Measurements from ENCODE around the gene CXADR.
"Not testable (repeated sequence)": the region's sequence is repeated elsewhere in the genome, so short reads cannot be mapped to it uniquely, and the experiment has no call there.

CXADR gene

GRCh38 chr21:17523007-17523451 lies 10.2 kb downstream of the CXADR start:
- TF ChIP-seq CTCF (IDR thresholded peaks at IDR 0.05) = no peak
- no peak overlapping the region for H3K27ac ChIP-seq
- H3K4me3 ChIP-seq = no peak overlapping the region
- DNase-seq (ENCODE audit: low spot score) = no peak

GRCh38 chr21:17523979-17524494 lies 11.2 kb downstream of the CXADR start:
- H3K27ac ChIP-seq; H3K4me3 ChIP-seq; DNase-seq (ENCODE audit: low spot score): not testable (repeated sequence)

DNA sequence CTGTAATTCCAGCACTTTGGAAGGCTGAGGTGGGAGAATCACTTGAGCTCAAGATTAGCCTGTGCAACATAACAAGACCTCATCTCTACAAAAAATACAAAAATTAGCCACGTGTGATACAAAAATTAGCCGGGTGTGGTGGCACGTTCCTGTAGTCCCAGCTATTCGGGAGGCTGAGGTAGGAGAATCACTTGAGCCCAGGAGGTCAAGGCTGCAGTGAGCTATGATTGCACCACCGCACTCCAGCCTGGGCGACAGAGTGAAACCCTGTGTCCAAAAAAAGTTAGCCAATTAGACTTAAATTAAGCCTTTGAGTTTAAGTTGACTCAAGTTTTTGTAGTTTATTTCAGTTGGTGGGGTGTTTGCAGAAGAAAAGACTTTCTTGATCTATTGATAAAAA lies 11.8 kb downstream of the CXADR start:
- no peak for DNase-seq (ENCODE audit: low spot score)
- no peak for TF ChIP-seq CTCF (IDR thresholded peaks at IDR 0.05)
- Histone ChIP-seq H3K4me3 (no peak overlapping the region), H3K27ac (no peak overlapping the region)

DNA sequence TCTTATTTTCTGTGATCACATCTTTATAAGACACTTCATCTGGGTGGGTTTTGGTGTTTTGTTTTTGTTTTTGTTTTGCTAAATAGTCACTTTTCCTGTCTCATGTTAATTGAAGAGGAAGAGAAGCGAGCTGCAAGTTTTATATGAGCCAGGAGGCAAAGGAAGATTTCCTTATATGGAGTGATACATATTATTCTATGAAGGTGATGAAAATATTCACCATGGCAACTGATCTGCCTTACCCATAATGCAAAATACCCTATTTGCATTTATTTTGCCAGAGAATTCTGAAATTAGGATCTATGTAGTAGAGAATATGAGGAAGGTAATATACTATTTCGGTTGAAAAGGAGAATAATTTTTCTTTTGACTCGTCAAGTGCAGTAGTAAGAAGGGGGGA lies 13.9 kb downstream of the CXADR start:
- Histone ChIP-seq H3K4me3 (no peak overlapping the region), H3K27ac (no peak overlapping the region)
- DNase-seq (ENCODE audit: low spot score) = no peak
- no peak for TF ChIP-seq CTCF (IDR thresholded peaks at IDR 0.05)

GRCh38 chr21:17527240-17527639 lies 14.4 kb downstream of the CXADR start:
- no peak for TF ChIP-seq CTCF (IDR thresholded peaks at IDR 0.05)
- Histone ChIP-seq H3K4me3 (no peak overlapping the region), H3K27ac (no peak overlapping the region)
- DNase-seq (ENCODE audit: low spot score) = no peak

DNA sequence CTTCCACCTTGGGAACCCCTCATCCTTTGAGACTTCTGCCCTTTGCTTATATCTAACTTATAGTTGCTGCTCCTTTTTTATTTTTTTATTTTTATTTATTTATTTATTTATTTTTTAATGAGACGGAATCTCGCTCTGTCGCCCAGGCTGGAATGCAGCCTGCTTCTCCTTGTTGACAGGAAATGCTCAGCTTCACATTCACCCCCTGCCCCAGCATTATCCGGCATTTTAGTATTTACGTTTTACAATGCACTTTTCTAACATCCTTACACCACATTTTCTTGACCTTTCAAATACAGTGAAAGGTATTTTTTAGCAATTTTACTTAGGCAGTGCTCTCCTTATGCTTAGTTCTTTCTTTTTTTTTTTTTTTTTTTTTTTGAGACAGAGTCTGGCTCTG lies 14.9 kb downstream of the CXADR start:
- TF ChIP-seq CTCF (IDR thresholded peaks at IDR 0.05) = no peak
- H3K27ac ChIP-seq = no peak overlapping the region

GRCh38 chr21:17529648-17530047 lies 16.8 kb downstream of the CXADR start:
- no peak for DNase-seq (ENCODE audit: low spot score)
- no peak overlapping the region for H3K27ac ChIP-seq
- TF ChIP-seq CTCF (IDR thresholded peaks at IDR 0.05) = no peak

More for the DNA sequence above, 14.9 kb downstream of the CXADR start:
- no peak overlapping the region for H3K4me3 ChIP-seq
- DNase-seq (ENCODE audit: low spot score) = no peak

DNA sequence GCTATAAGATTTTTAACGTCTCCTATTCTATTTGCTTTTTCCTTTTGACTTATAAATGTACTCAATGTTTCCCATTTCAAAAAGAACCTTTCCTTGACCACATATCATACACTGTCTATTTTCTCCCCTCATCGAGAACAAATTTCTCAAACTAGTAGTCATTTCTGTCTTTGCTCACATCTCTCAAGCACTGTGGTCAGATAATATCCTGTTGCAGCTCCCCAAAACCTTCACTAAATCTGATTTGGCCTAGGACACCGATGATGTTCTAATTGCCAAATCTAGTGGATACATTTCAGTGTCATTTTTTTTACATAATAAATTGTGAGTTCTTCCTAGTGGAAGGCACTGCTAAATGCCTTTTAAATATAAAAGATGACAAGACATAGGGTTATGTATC lies 19.4 kb downstream of the CXADR start:
- DNase-seq (ENCODE audit: low spot score) = no peak
- no peak for TF ChIP-seq CTCF (IDR thresholded peaks at IDR 0.05)
- H3K4me3 ChIP-seq = no peak overlapping the region
- no peak overlapping the region for H3K27ac ChIP-seq

More at GRCh38 chr21:17529648-17530047, 16.8 kb downstream of the CXADR start:
- no peak overlapping the region for H3K4me3 ChIP-seq
